GM21423 (cell line): ENCODE results near the gene TMEM186.
"Not testable (repeated sequence)": the region's sequence is repeated elsewhere in the genome, so short reads cannot be mapped to it uniquely, and the experiment has no call there.

Experiments used
- ATAC-seq: cut with Tn5 transposase; IDR thresholded peaks from one replicate; pipeline ENCODE4 v1.9.1; 2021; ENCODE audit warnings: mild to moderate bottlenecking, moderate library complexity; ENCODE audit not compliant: unreplicated experiment

The TMEM186 gene

GRCh38 chr16:8777217-8777616 is 20.2 kb downstream of the TMEM186 start:
- ATAC-seq = no peak

- no peak for ATAC-seq
These were observed 21.3 kb downstream of the TMEM186 start for GRCh38 chr16:8776129-8776584.

- no peak for ATAC-seq
These were observed 22.1 kb downstream of the TMEM186 start for GRCh38 chr16:8775359-8775758.

- no peak for ATAC-seq
These were observed 23.2 kb downstream of the TMEM186 start for GRCh38 chr16:8774208-8774607.

GRCh38 chr16:8773537-8773936 is 23.9 kb downstream of the TMEM186 start:
- no peak for ATAC-seq

- no peak for ATAC-seq
These were observed 28.7 kb downstream of the TMEM186 start for GRCh38 chr16:8768692-8769091.

- no peak for ATAC-seq
These were observed 29.2 kb downstream of the TMEM186 start for GRCh38 chr16:8768283-8768682.

- no peak for ATAC-seq
These were observed 30.3 kb downstream of the TMEM186 start for GRCh38 chr16:8767176-8767575.

- no peak for ATAC-seq
These were observed 32.8 kb downstream of the TMEM186 start for GRCh38 chr16:8764525-8765250.

- no peak for ATAC-seq
These were observed 33.5 kb downstream of the TMEM186 start for GRCh38 chr16:8763899-8764298.

- no peak for ATAC-seq
These were observed 34.4 kb downstream of the TMEM186 start for GRCh38 chr16:8763083-8763482.

GRCh38 chr16:8762254-8762653 is 35.2 kb downstream of the TMEM186 start:
- ATAC-seq = no peak

GRCh38 chr16:8761078-8761477 is 36.4 kb downstream of the TMEM186 start:
- ATAC-seq = no peak

GRCh38 chr16:8760021-8760420 is 37.4 kb downstream of the TMEM186 start:
- ATAC-seq = no peak

- no peak for ATAC-seq
These were observed 39.4 kb downstream of the TMEM186 start for GRCh38 chr16:8758022-8758421.

GRCh38 chr16:8756755-8757154 is 40.7 kb downstream of the TMEM186 start:
- no peak for ATAC-seq

- no peak for ATAC-seq
These were observed 43.9 kb downstream of the TMEM186 start for GRCh38 chr16:8753416-8754054.

- ATAC-seq = no peak
These were observed 44.7 kb downstream of the TMEM186 start for GRCh38 chr16:8752706-8753105.

- ATAC-seq = no peak
These were observed 45.7 kb downstream of the TMEM186 start for GRCh38 chr16:8751481-8752311.

GRCh38 chr16:8748944-8749343 is 48.5 kb downstream of the TMEM186 start:
- ATAC-seq = not testable (repeated sequence)
